Neural cell (in vitro differentiated cells): Measurements from ENCODE around the gene FHL2. TPM values are rescaled to one million over a fixed set of nuclear protein-coding genes. Genes with fewer than 3 reads are reported as not detected.

Experiments used
- H2AFZ ChIP-seq: fragments of 200-600, 300-800 bp; sonication (generic), shearing (Covaris generic); 2 replicates; pipeline ENCODE4 v1.6.0; 2014; ENCODE audit warnings: low read depth, mild to moderate bottlenecking, antibody characterized with exemption, low read length, moderate library complexity
- H3F3A ChIP-seq: fragments of 200-600 bp; shearing (Covaris generic); 2 replicates; pipeline ENCODE4 v1.6.1; 2016; ENCODE audit warnings: mild to moderate bottlenecking, moderate library complexity, mixed read lengths, antibody characterized with exemption, low read length; ENCODE audit not compliant: insufficient read depth, poor library complexity, severe bottlenecking
- H3K27ac ChIP-seq: fragments of 200-600, 300-800 bp; sonication (generic), shearing (Covaris generic); 2 replicates; pipeline ENCODE4 v1.5.1; 2014; ENCODE audit warnings: mild to moderate bottlenecking, low read length, moderate library complexity
- H3K27me3 ChIP-seq: fragments of 300-800, 200-600 bp; sonication (generic), shearing (Covaris generic); 2 replicates; pipeline ENCODE4 v1.6.0; 2014; ENCODE audit warnings: mild to moderate bottlenecking, low read depth, low read length, moderate library complexity; ENCODE audit not compliant: insufficient read depth
- H3K36me3 ChIP-seq: fragments of 300-800, 200-600 bp; sonication (generic), shearing (Covaris generic); 2 replicates; pipeline ENCODE4 v1.5.1; 2014; ENCODE audit warnings: mild to moderate bottlenecking, antibody characterized with exemption, low read length, moderate library complexity; ENCODE audit not compliant: insufficient read depth
- H3K4me2 ChIP-seq: fragments of 300-800, 200-600 bp; sonication (generic), shearing (Covaris generic); 2 replicates; pipeline ENCODE4 v1.6.0; 2014; ENCODE audit warnings: mild to moderate bottlenecking, low read length
- H3K4me3 ChIP-seq: fragments of 300-800, 200-600 bp; sonication (generic), shearing (Covaris generic); 2 replicates; pipeline ENCODE4 v1.5.1; 2014; ENCODE audit warnings: mild to moderate bottlenecking, low read length, moderate library complexity
- H3K79me2 ChIP-seq: fragments of 200-600 bp; shearing (Covaris generic); replicated peaks from 2 replicates; pipeline ENCODE4 v1.6.0; 2014; ENCODE audit warnings: mild to moderate bottlenecking, low read length, moderate library complexity; ENCODE audit not compliant: insufficient read depth
- H3K9ac ChIP-seq: fragments of 300-800, 200-600 bp; sonication (generic), shearing (Covaris generic); 2 replicates; pipeline ENCODE4 v1.6.1; 2016; ENCODE audit warnings: mild to moderate bottlenecking, low read length, mixed read lengths
- H3K9me2 ChIP-seq: fragments of 200-600 bp; shearing (Covaris generic); 2 replicates; pipeline ENCODE4 v1.6.1; 2016; ENCODE audit warnings: mild to moderate bottlenecking, low read length, mixed read lengths; ENCODE audit not compliant: insufficient read depth
- H3K9me3 ChIP-seq: fragments of 200-600, 300-800 bp; sonication (generic), shearing (Covaris generic); 2 replicates; pipeline ENCODE4 v1.6.1; 2016; ENCODE audit warnings: mild to moderate bottlenecking, mixed run types, low read length, moderate library complexity, mixed read lengths
- H4K20me1 ChIP-seq: fragments of 200-600 bp; shearing (Covaris generic); 2 replicates; pipeline ENCODE4 v1.6.1; 2016; ENCODE audit warnings: mild to moderate bottlenecking, mixed run types; ENCODE audit not compliant: insufficient read depth
- CTCF ChIP-seq: fragments of 450-650 bp; IDR thresholded peaks from 2 replicates; pipeline ENCODE4 v1.5.1; 2014; ENCODE audit warnings: antibody characterized with exemption, mild to moderate bottlenecking, moderate library complexity; ENCODE audit not compliant: poor library complexity, severe bottlenecking
- EP300 ChIP-seq: fragments of 450-650 bp; conservative IDR thresholded peaks from 2 replicates; pipeline ENCODE4 v1.6.1; 2014; ENCODE audit warnings: antibody characterized with exemption, mild to moderate bottlenecking, moderate library complexity; ENCODE audit not compliant: poor library complexity, severe bottlenecking
- EZH2 ChIP-seq: fragments of 200-600, 300-800 bp; shearing (Covaris generic), sonication (generic); IDR thresholded peaks from 2 replicates; pipeline ENCODE4 v1.6.1; 2014; ENCODE audit warnings: antibody characterized with exemption, low read length, borderline replicate concordance, mild to moderate bottlenecking; ENCODE audit not compliant: insufficient read depth, poor library complexity, severe bottlenecking
- MXI1 ChIP-seq: fragments of 450-650 bp; conservative IDR thresholded peaks from 2 replicates; pipeline ENCODE4 v1.6.1; 2014; ENCODE audit warnings: antibody characterized with exemption, mild to moderate bottlenecking; ENCODE audit not compliant: poor library complexity, severe bottlenecking
- POLR2AphosphoS5 ChIP-seq: IDR thresholded peaks from 2 replicates; pipeline ENCODE4 v1.6.1; 2012
- RAD21 ChIP-seq: fragments of 450-650 bp; conservative IDR thresholded peaks from 2 replicates; pipeline ENCODE4 v1.6.1; 2014; ENCODE audit warnings: antibody characterized with exemption, mild to moderate bottlenecking, moderate library complexity
- REST ChIP-seq: IDR thresholded peaks from 2 replicates; pipeline ENCODE4 v1.6.1; 2012; ENCODE audit warnings: borderline replicate concordance
- SMC3 ChIP-seq: fragments of 450-650 bp; conservative IDR thresholded peaks from 2 replicates; pipeline ENCODE4 v1.6.1; 2014; ENCODE audit warnings: antibody characterized with exemption, mild to moderate bottlenecking, moderate library complexity; ENCODE audit not compliant: poor library complexity
- TAF1 ChIP-seq: IDR thresholded peaks from 2 replicates; pipeline ENCODE4 v1.6.1; 2012; ENCODE audit warnings: low read depth
- polyA plus RNA-seq: library from polyadenylated mRNA; depleted of rRNA; stranded (reverse); fragments of >200 nt; gene quantifications from 2 replicates; pipeline ENCODE4 v1.2.3, GENCODE V29; 2014

The FHL2 gene
- polyA plus RNA-seq, 1 donor from 2014 or later: 3.5 TPM

- TF ChIP-seq TAF1: no peak
- TF ChIP-seq POLR2AphosphoS5: no peak
- TF ChIP-seq RAD21: no peak
- no peak for TF ChIP-seq EP300
- TF ChIP-seq EZH2: no peak
- TF ChIP-seq CTCF: no peak
- no peak for TF ChIP-seq SMC3
- TF ChIP-seq REST: no peak
- TF ChIP-seq MXI1: no peak
- Histone ChIP-seq H3K9ac (no peak overlapping the region), H3K27me3 (no peaks in the 10 kb centered on the region), H3K27ac (no peak overlapping the region), H3K79me2 (no peaks in the 10 kb centered on the region), H3K4me3 (no peak overlapping the region), H4K20me1 (no peaks in the 10 kb centered on the region), H3K36me3 (no peaks in the 10 kb centered on the region), H3F3A (no peaks in the 10 kb centered on the region), H3K4me2 (no peak overlapping the region), H3K9me2 (no peaks in the 10 kb centered on the region), H3K9me3 (no peaks in the 10 kb centered on the region), H2AFZ (no peak overlapping the region)
These were observed 23.9 kb upstream of the FHL2 start for GRCh38 chr2:105422801-105423200.

GRCh38 chr2:105421053-105421452 is 22.2 kb upstream of the FHL2 start:
- no peaks in the 10 kb centered on the region for H3F3A ChIP-seq
- no peaks in the 10 kb centered on the region for H4K20me1 ChIP-seq
- no peak overlapping the region for H3K9ac ChIP-seq
- no peaks in the 10 kb centered on the region for H3K27me3 ChIP-seq
- no peak overlapping the region for H2AFZ ChIP-seq
- no peak overlapping the region for H3K4me3 ChIP-seq
- H3K9me3 ChIP-seq: no peaks in the 10 kb centered on the region
- no peaks in the 10 kb centered on the region for H3K79me2 ChIP-seq
- H3K9me2 ChIP-seq: no peaks in the 10 kb centered on the region
- no peak for TF ChIP-seq POLR2AphosphoS5
- no peak for TF ChIP-seq REST
- TF ChIP-seq TAF1: no peak
- no peak for TF ChIP-seq CTCF
- TF ChIP-seq EP300: no peak
- no peak for TF ChIP-seq EZH2
- no peak for TF ChIP-seq MXI1
- no peak for TF ChIP-seq RAD21
- TF ChIP-seq SMC3: no peak
- H3K36me3 ChIP-seq: no peaks in the 10 kb centered on the region
- H3K27ac ChIP-seq: no peak overlapping the region
- H3K4me2 ChIP-seq: no peak overlapping the region
